ENCODE measurements around the gene MMP17. TPM values are rescaled to one million over a fixed set of nuclear protein-coding genes. Genes with fewer than 3 reads are reported as not detected.

Gene MMP17
- total RNA-seq, 1 experiment from 2014 or later = 30.2 TPM

DNA sequence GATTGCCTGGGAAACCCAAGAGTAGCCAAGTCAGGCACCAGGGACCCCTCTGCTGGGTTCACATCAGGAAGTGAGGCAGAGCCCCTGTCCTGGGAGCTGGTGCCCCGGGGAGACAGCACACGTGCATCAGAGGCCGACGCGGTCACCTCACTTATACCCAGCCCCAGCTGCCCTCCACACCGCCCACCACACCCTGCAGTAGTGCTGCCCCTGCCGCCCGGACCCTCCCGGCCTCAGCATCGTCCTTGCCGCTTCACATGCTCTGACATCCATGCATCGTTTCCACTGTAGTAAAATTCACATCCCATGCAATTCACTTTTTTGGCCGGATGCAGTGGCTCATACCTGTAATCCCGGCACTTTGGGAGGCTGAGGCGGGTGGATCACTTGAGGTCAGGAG is 14.0 kb downstream of the MMP17 start:
- Histone ChIP-seq H2AFZ (ENCODE audit: low read length) (no peak overlapping the region), H3K4me1 (ENCODE audit: insufficient read depth, low read length) (no peaks in the 10 kb centered on the region), H3K9me3 (ENCODE audit: low read length) (no peaks in the 10 kb centered on the region), H3F3A (ENCODE audit: low read length, unreplicated experiment) (no peaks in the 10 kb centered on the region), H3K36me3 (ENCODE audit: low read depth, low read length) (no peaks in the 10 kb centered on the region), H3K27ac (ENCODE audit: low read length) (no peak overlapping the region), H3K9ac (ENCODE audit: low read length) (no peak overlapping the region), H3K4me3 (ENCODE audit: low read length) (no peak overlapping the region), H4K20me1 (ENCODE audit: low read length) (no peaks in the 10 kb centered on the region), H3K27me3 (ENCODE audit: low read length) (no peaks in the 10 kb centered on the region), H3K79me2 (ENCODE audit: low read length) (no peaks in the 10 kb centered on the region), H3K9me2 (replicated peaks; ENCODE audit: low read length) (no peaks in the 10 kb centered on the region), H3K4me2 (ENCODE audit: low read length) (no peak overlapping the region)
- BruUV-seq (replicated peaks) = no TSS peak
- CTCF ChIA-PET = no interaction called here
- DNase-seq (no peak), ATAC-seq (no peak)
- POLR2A ChIA-PET (ENCODE audit: unreplicated experiment) = no interaction called here
- TF ChIP-seq EZH2phosphoT487 (IDR thresholded peaks at IDR 0.05; ENCODE audit: borderline replicate concordance, low read length) = no peak
- no peak for TF ChIP-seq EZH2 (IDR thresholded peaks at IDR 0.05; ENCODE audit: low read length, unreplicated experiment)
- TF ChIP-seq, protein P1, sequence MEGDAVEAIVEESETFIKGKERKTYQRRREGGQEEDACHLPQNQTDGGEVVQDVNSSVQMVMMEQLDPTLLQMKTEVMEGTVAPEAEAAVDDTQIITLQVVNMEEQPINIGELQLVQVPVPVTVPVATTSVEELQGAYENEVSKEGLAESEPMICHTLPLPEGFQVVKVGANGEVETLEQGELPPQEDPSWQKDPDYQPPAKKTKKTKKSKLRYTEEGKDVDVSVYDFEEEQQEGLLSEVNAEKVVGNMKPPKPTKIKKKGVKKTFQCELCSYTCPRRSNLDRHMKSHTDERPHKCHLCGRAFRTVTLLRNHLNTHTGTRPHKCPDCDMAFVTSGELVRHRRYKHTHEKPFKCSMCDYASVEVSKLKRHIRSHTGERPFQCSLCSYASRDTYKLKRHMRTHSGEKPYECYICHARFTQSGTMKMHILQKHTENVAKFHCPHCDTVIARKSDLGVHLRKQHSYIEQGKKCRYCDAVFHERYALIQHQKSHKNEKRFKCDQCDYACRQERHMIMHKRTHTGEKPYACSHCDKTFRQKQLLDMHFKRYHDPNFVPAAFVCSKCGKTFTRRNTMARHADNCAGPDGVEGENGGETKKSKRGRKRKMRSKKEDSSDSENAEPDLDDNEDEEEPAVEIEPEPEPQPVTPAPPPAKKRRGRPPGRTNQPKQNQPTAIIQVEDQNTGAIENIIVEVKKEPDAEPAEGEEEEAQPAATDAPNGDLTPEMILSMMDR (conservative IDR thresholded peaks at IDR 0.05; ENCODE audit: low read depth, low read length) = no peak
- intact Hi-C loops (cut with micrococcal nuclease) = no loop called here

DNA sequence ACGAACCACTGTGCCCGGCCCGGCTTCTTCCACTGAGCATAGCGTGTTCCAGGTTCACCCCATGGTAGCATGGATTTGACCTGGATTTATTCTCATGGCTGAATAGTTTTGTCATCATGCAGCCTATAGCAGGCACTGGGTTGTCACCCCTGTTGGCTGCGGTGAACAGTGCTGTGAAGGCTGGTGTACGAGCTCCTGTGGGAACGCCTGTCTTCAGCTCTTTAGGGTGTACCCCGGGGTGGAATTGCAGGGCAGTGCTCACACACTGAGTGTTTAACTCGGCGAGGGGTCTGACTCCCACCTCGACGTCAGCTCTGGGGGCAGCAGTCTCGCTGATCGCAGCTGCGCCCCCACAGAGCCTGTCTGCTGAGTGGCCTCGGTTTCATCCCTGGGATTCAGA is 15.3 kb downstream of the MMP17 start:
- Histone ChIP-seq H4K20me1 (ENCODE audit: low read length) (no peaks in the 10 kb centered on the region), H3K79me2 (ENCODE audit: low read length) (no peaks in the 10 kb centered on the region), H3K27me3 (ENCODE audit: low read length) (no peaks in the 10 kb centered on the region), H3K9me2 (replicated peaks; ENCODE audit: low read length) (no peaks in the 10 kb centered on the region), H3K27ac (ENCODE audit: low read length) (no peak overlapping the region), H3K9me3 (ENCODE audit: low read length) (no peaks in the 10 kb centered on the region), H3K36me3 (ENCODE audit: low read depth, low read length) (no peaks in the 10 kb centered on the region), H2AFZ (ENCODE audit: low read length) (no peak overlapping the region), H3K4me3 (ENCODE audit: low read length) (no peak overlapping the region), H3K4me2 (ENCODE audit: low read length) (no peak overlapping the region), H3K4me1 (ENCODE audit: insufficient read depth, low read length) (no peaks in the 10 kb centered on the region), H3F3A (ENCODE audit: low read length, unreplicated experiment) (peaks cover 3% of the 10 kb centered on the region), H3K9ac (ENCODE audit: low read length) (no peak overlapping the region)
- intact Hi-C loops (cut with micrococcal nuclease) = no loop called here
- no TSS peak for BruUV-seq (replicated peaks)
- POLR2A ChIA-PET (ENCODE audit: unreplicated experiment) = no interaction called here
- CTCF ChIA-PET = no interaction called here
- ATAC-seq = no peak
- TF ChIP-seq EZH2phosphoT487 (IDR thresholded peaks at IDR 0.05; ENCODE audit: borderline replicate concordance, low read length) (no peak), EZH2 (IDR thresholded peaks at IDR 0.05; ENCODE audit: low read length, unreplicated experiment) (no peak)
- TF ChIP-seq, protein P1 (conservative IDR thresholded peaks at IDR 0.05; ENCODE audit: low read depth, low read length) = no peak
- DNase-seq = no peak

DNA sequence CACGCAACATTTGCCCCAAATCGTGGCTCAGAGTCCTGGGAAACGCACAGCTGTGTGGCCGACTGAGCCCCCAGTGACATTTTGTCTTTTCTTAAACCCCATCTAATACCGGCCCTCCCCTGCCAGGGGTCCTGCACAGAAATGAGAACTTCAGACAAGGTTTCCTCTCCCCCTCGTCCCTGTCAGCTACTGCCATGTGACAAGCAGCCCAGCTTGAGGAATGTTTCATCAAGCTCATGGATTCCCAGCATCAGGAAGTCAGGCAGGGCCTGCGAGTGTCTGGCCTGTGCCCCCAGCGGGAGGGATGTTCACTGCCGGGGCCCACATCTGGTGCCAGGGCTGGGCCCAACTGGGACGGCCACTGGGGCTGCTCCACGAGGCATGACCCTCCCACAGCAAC is 15.9 kb downstream of the MMP17 start:
- Histone ChIP-seq H3K27ac (ENCODE audit: low read length) (no peak overlapping the region), H3K79me2 (ENCODE audit: low read length) (no peaks in the 10 kb centered on the region), H3K36me3 (ENCODE audit: low read depth, low read length) (no peaks in the 10 kb centered on the region), H2AFZ (ENCODE audit: low read length) (no peak overlapping the region), H3K4me3 (ENCODE audit: low read length) (no peak overlapping the region), H4K20me1 (ENCODE audit: low read length) (no peaks in the 10 kb centered on the region), H3K27me3 (ENCODE audit: low read length) (no peaks in the 10 kb centered on the region), H3K9ac (ENCODE audit: low read length) (no peak overlapping the region), H3K9me2 (replicated peaks; ENCODE audit: low read length) (no peaks in the 10 kb centered on the region), H3K9me3 (ENCODE audit: low read length) (no peaks in the 10 kb centered on the region), H3F3A (ENCODE audit: low read length, unreplicated experiment) (peaks cover 3% of the 10 kb centered on the region), H3K4me2 (ENCODE audit: low read length) (no peak overlapping the region), H3K4me1 (ENCODE audit: insufficient read depth, low read length) (no peaks in the 10 kb centered on the region)
- POLR2A ChIA-PET (ENCODE audit: unreplicated experiment) = no interaction called here
- TF ChIP-seq EZH2phosphoT487 (IDR thresholded peaks at IDR 0.05; ENCODE audit: borderline replicate concordance, low read length) (no peak), EZH2 (IDR thresholded peaks at IDR 0.05; ENCODE audit: low read length, unreplicated experiment) (no peak)
- TF ChIP-seq, protein P1 (conservative IDR thresholded peaks at IDR 0.05; ENCODE audit: low read depth, low read length) = no peak
- CTCF ChIA-PET = no interaction called here
- BruUV-seq (replicated peaks) = no TSS peak
- ATAC-seq (no peak), DNase-seq (no peak)
- intact Hi-C loops (cut with micrococcal nuclease) = no loop called here
